Activated CD4-positive, alpha-beta memory T cell treated with anti-CD3 and anti-CD28 coated beads for 36 hours (primary cell): ENCODE results near the gene RAC3. TPM values are rescaled to one million over a fixed set of nuclear protein-coding genes. Genes with fewer than 3 reads are reported as not detected.

Source experiments
- CTCF ChIA-PET: fragments of 350-600 bp; sonication (Branson Sonifier 250); formaldehyde crosslinking; loops from one replicate; lab custom pipeline; 2021; ENCODE audit warnings: antibody characterized with exemption, inconsistent platforms; lab: Charles Lee
- POLR2A ChIA-PET: fragments of 350-600 bp; sonication (Branson Sonifier 250); formaldehyde crosslinking; loops from one replicate; lab custom pipeline; 2021; ENCODE audit warnings: antibody characterized with exemption; lab: Charles Lee
- DNase-seq: peaks from one replicate; pipeline ENCODE4 v3.0.0-alpha.2; 2020
- H3K27ac Mint-ChIP-seq: one replicate; pipeline ENCODE4 v1.8.0; 2021; ENCODE audit warnings: mixed read lengths
- H3K27me3 Mint-ChIP-seq: one replicate; pipeline ENCODE4 v1.8.0; 2021; ENCODE audit warnings: mixed read lengths
- H3K36me3 Mint-ChIP-seq: one replicate; pipeline ENCODE4 v1.8.0; 2021; ENCODE audit warnings: mixed read lengths
- H3K4me1 Mint-ChIP-seq: one replicate; pipeline ENCODE4 v1.8.0; 2021; ENCODE audit warnings: low read depth, mixed read lengths
- H3K4me3 Mint-ChIP-seq: one replicate; pipeline ENCODE4 v1.8.0; 2021; ENCODE audit warnings: mild to moderate bottlenecking, mixed read lengths
- H3K9me3 Mint-ChIP-seq: one replicate; pipeline ENCODE4 v1.8.0; 2021; ENCODE audit warnings: mixed read lengths
- intact Hi-C: fragments of 100-400 bp; cut with micrococcal nuclease; formaldehyde crosslinking; loops from one replicate; pipeline ENCODE4 v1.15.1; 2023
- total RNA-seq, 2 experiments: library from RNA; stranded (reverse); gene quantifications; one replicate each; pipeline ENCODE4 v1.2.3, GENCODE V29; 2021

Gene RAC3
- total RNA-seq, 2 experiments from 2014 or later = 6.3 to 8.1 TPM

DNA sequence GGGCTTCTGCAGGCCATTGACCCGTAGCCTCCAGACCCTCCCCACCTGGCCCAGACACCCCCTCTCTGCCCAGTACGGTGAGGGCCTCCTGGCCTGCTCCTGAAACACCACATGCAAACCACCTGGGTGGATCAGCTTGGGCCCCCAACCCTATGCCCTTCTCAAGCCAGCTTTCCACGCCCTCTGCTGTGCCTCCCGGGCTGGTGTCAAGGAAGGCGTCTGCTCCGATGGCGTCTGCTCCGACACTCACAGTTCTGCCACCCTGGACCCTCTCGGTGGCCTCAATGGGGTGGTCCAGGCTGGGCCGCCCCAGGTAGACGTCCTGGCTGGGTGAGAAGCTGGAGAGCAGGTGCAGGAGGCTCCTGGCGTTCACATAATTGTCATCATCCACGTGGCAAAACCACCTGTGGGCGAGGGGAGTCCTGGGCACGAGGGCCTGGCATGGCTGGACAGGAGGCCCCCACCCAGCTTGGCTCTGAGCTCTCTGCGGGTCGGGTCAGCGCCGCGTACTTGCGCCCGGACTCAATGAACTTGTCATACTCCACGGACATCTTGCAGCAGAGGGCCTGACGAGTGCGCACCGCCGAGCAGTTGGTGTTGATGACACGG is 18.8 kb downstream of the RAC3 start:
- Mint-ChIP-seq H3K4me3 (peak overlapping the region; percentile 83), H3K4me1 (peaks cover 21% of the 10 kb centered on the region), H3K27me3 (no peaks in the 10 kb centered on the region), H3K27ac (no peak overlapping the region), H3K36me3 (peaks cover 2% of the 10 kb centered on the region), H3K9me3 (no peaks in the 10 kb centered on the region)
- POLR2A ChIA-PET = interaction anchor here (0.8 to 1.7 kb wide), 3 partner anchors 12 to 48 kb away, joined by 4 to 5 read pairs (median 4); partner anchors contain the start of genes DCXR, DUS1L and FASN
- DNase-seq = no peak
- intact Hi-C loops = no loop called here
- CTCF ChIA-PET = interaction anchor here (1.2 to 1.7 kb wide), 4 partner anchors 13 to 91 kb away, joined by 3 to 10 read pairs (median 6); partner anchors contain the start of gene DCXR

DNA sequence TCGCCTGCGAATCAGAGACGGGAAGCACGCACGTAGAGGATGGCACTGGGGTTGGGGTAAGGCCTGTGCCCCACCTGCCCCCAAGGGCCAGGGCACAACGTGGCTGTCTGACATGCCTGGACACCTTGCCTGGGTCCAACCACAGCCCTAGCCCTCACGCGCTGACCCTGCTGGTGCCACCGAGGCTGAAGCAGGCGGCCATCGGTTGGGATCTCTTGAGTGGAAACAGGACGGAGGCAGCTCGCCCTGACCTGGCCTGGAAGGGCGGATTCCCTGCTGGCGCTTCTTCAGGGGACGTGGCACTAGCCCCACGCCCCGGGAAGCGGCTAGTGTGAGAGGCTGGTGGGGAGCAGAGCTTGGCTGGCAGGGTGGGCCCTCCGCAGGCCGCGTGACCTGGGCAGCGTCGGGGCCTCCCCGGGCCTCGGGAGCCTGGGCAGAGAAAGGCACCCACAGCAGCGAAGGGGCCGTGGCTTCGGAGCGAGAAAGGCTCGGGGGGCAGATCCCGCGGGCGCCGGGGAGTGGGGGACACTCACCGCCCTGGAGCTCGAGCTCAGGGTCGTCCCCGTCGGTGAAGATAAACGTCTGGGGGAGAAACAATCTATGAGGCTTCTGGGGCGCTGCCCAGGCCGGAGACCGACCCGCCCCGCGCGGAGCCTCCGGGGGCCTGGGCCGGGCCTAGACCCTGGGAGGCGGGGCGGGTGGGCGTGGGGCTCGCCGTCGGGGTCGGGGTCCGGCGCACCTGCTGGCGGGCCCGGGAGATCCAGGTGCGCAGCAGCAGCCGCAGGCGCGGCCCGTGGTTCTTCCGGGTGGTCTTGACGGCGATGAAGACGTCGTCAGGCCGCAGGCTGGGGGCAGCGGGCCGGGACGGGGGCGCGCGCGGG is 19.5 kb downstream of the RAC3 start:
- Mint-ChIP-seq H3K9me3 (no peaks in the 10 kb centered on the region), H3K4me1 (peaks cover 21% of the 10 kb centered on the region), H3K27me3 (no peaks in the 10 kb centered on the region), H3K4me3 (peak overlapping the region; percentile 83), H3K36me3 (peaks cover 2% of the 10 kb centered on the region), H3K27ac (no peak overlapping the region)
- intact Hi-C loops = no loop called here
- POLR2A ChIA-PET = interaction anchor here (0.8 to 3.0 kb wide), 4 partner anchors 13 to 47 kb away, joined by 4 to 9 read pairs (median 4); partner anchors contain the start of genes DCXR, DUS1L and FASN
- no peak for DNase-seq
- CTCF ChIA-PET = interaction anchor here (1.2 to 1.7 kb wide), 4 partner anchors 13 to 92 kb away, joined by 3 to 10 read pairs (median 6); partner anchors contain the start of gene DCXR

DNA sequence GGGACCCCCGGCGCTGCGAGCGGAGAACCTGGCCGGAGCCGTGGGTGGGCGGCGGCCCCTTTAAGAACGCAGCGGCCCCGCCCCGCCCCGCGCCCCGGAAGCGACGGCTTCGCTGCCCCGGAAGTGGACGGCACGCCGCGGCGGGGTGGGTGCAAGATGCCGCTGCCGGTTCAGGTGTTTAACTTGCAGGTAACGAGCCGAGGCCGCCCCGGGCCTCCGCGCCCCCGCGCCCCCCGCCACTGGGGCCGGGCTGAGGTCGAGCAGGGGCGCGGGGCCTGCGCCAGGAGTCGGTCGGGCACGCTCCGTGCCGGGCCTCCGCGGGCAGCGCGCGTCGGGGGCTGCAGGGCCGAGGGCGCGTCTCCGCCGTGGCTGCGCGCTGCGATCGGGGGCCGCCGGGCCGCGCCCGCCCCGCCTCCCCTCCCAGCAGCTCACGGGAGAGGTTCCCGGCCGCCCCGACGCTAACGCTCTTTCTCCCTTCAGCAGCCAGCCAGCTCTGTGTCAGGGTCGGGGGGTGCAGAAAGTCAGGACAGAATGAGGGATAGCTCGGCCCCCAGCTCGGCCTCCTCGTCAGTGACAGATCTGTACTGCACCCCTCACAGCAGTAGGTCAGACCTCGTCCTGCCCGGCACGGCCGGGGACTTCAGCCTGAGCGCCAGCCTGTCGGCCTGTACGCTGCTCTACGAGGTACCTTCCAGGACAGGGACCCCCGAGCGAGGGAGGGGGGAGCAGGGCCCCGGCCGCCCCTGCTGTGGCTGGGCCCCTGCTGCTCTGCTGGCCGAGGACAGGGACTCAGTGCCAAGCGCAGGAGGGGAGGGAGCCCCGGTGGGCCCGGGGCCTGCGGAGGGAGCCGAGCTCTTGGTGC is 20.5 kb downstream of the RAC3 start, which contains the start of the genes GPS1 and RFNG:
TSS of gene GPS1 (plus strand) at position 123 of the 862 bp plus-strand sequence. CDS start at position 157, 34 bp downstream.
TSS of gene RFNG (minus strand) at position 36 of the 862 bp plus-strand sequence. CDS start 45 bp downstream, outside the sequence.
- ChIA-PET POLR2A (interaction anchor here (1.0 to 3.0 kb wide), 3 partner anchors 12 to 46 kb away, joined by 3 to 9 read pairs (median 4); partner anchors contain the start of genes DCXR and FASN), CTCF (interaction anchor here (1.0 to 1.5 kb wide), 2 partner anchors 21 to 92 kb away, joined by 4 to 6 read pairs; partner anchors contain the start of gene RAC3)
- intact Hi-C loops = no loop called here
- Mint-ChIP-seq H3K9me3 (no peaks in the 10 kb centered on the region), H3K27me3 (no peaks in the 10 kb centered on the region), H3K36me3 (peaks cover 2% of the 10 kb centered on the region), H3K4me3 (peak within 1 kb of the TSS; percentile 83), H3K4me1 (peaks cover 21% of the 10 kb centered on the region), H3K27ac (no peak within 1 kb of the TSS)
- peak; percentile 86 for DNase-seq

DNA sequence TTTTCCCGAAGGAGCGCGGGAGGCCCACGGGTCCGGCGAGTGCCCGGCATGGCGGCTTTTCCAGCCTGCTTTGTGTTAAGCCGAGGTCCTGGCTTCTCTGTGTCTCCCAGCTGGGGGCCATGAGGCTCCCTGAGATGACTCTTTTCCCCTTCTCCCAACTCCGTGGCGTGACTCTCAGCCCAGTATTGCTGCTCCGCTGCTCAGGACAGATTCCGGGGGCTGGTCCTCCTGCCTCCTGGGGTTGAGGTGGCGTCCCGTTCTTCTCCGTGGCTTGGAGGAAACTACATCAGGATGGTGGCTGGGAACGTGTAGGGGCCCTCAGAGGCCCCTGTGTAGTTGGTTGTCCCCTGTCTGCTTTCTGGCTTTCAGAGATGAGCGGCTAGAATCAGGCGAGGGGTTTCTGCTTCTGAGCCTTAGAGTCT is 21.2 kb downstream of the RAC3 start:
- DNase-seq = no peak
- ChIA-PET CTCF (interaction anchor here (1.0 to 1.5 kb wide), 2 partner anchors 22 to 93 kb away, joined by 4 to 6 read pairs; partner anchors contain the start of gene RAC3), POLR2A (interaction anchor here (1.0 to 3.0 kb wide), 2 partner anchors 11 to 15 kb away, joined by 3 to 9 read pairs; partner anchors contain the start of gene DCXR)
- Mint-ChIP-seq H3K4me1 (peaks cover 21% of the 10 kb centered on the region), H3K36me3 (peaks cover 3% of the 10 kb centered on the region), H3K9me3 (no peaks in the 10 kb centered on the region), H3K27ac (no peak overlapping the region), H3K4me3 (peak overlapping the region; percentile 82), H3K27me3 (no peaks in the 10 kb centered on the region)
- intact Hi-C loops = no loop called here

DNA sequence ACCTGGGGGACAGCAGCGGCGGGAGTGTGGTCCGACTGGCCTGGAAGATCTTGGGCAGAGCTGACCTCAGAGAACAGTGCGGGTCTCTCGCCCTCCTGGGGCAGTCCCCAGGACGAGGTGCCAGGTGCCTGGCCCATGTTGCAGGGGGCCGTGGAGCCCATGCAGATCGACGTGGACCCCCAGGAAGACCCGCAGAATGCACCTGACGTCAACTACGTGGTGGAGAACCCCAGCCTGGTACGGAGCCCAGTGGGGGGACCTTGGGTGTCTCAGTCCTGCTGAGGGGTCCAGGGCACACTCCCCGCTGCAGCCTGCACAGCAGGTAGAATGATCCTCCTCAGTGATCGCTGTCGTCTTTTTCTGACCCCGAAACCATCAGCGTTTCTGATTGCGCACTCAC is 21.7 kb downstream of the RAC3 start:
- peaks cover 8% of the 10 kb centered on the region for H3K36me3 Mint-ChIP-seq
- H3K9me3 Mint-ChIP-seq = no peaks in the 10 kb centered on the region
- peaks cover 21% of the 10 kb centered on the region for H3K4me1 Mint-ChIP-seq
- peak overlapping the region; percentile 82 for H3K4me3 Mint-ChIP-seq
- intact Hi-C loops = no loop called here
- ChIA-PET CTCF (interaction anchor here (1.1 to 1.5 kb wide), 2 partner anchors 22 to 94 kb away, joined by 3 to 6 read pairs; partner anchors contain the start of gene RAC3), POLR2A (interaction anchor here (0.5 to 3.0 kb wide), 2 partner anchors 15 to 105 kb away, joined by 3 to 9 read pairs; partner anchors contain the start of gene DCXR)
- no peak for DNase-seq
- H3K27ac Mint-ChIP-seq = no peak overlapping the region
- H3K27me3 Mint-ChIP-seq = no peaks in the 10 kb centered on the region

DNA sequence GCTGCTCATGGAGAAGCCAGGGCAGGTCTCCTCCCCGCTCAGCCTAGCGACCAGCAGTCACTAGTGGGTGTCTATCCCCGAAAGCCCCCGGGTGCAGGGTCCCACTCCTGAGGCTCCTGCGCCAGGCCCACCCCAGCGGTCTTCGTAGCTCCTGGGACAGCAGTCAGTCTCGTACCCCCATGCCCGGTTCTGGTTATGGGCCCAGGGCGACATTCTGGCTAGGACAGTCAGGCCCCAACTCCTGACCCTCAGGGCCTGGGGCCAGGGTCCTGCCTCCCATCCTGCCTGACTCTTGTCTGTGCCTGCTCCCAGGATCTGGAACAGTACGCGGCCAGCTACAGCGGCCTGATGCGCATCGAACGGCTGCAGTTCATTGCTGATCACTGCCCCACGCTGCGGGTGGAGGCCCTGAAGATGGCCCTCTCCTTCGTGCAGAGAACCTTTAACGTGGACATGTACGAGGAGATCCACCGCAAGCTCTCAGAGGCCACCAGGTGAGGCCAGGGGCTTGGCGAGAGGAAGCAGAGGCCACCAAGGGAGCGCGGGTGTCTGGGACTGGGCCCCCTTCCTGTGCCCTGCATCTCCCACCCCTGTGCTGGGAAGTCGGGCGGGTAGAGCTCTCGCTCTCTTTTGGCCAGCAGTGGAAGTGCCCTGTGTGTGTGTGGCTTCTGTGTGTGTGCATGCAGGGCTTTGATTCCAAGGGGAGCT is 22.2 kb downstream of the RAC3 start:
- Mint-ChIP-seq H3K36me3 (peaks cover 8% of the 10 kb centered on the region), H3K9me3 (no peaks in the 10 kb centered on the region), H3K27me3 (no peaks in the 10 kb centered on the region), H3K4me3 (peak overlapping the region; percentile 82), H3K27ac (no peak overlapping the region), H3K4me1 (peaks cover 21% of the 10 kb centered on the region)
- intact Hi-C loops = no loop called here
- ChIA-PET POLR2A (interaction anchor here (0.5 to 3.0 kb wide), 2 partner anchors 16 to 105 kb away, joined by 3 to 9 read pairs; partner anchors contain the start of gene DCXR), CTCF (interaction anchor here (0.9 to 1.1 kb wide), 2 partner anchors 16 to 94 kb away, joined by 3 to 4 read pairs; partner anchors contain the start of gene DCXR)
- no peak for DNase-seq

DNA sequence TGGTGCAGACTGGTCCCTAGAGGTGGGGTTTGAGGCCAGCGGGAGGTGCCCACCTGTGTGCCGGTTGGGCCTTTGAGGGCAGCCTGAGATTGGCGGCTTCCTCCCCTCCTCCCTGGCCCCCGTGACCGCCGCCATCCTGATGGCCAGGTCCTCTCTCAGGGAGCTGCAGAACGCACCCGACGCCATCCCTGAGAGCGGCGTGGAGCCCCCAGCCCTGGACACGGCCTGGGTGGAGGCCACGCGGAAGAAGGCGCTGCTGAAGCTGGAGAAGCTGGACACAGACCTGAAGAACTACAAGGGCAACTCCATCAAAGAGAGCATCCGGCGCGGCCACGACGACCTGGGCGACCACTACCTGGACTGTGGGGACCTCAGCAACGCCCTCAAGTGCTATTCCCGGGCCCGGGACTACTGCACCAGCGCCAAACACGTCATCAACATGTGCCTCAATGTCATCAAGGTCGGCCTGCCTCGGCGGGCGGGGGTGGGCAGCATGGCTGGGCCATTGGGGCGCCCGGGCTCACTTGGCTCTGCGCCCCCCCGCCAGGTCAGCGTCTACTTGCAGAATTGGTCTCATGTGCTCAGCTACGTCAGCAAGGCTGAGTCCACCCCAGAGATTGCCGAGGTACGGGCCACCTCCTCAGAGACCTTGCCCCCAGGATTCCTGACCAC is 23.0 kb downstream of the RAC3 start:
- H3K4me3 Mint-ChIP-seq = no peak overlapping the region
- POLR2A ChIA-PET = no interaction called here
- H3K36me3 Mint-ChIP-seq = peaks cover 8% of the 10 kb centered on the region
- peaks cover 21% of the 10 kb centered on the region for H3K4me1 Mint-ChIP-seq
- intact Hi-C loops = no loop called here
- no peak for DNase-seq
- H3K9me3 Mint-ChIP-seq = no peaks in the 10 kb centered on the region
- H3K27me3 Mint-ChIP-seq = no peaks in the 10 kb centered on the region
- no peak overlapping the region for H3K27ac Mint-ChIP-seq
- CTCF ChIA-PET = interaction anchor here (0.6 to 1.3 kb wide), 3 partner anchors 17 to 95 kb away, joined by 3 to 4 read pairs (median 4); partner anchors contain the start of gene DCXR

DNA sequence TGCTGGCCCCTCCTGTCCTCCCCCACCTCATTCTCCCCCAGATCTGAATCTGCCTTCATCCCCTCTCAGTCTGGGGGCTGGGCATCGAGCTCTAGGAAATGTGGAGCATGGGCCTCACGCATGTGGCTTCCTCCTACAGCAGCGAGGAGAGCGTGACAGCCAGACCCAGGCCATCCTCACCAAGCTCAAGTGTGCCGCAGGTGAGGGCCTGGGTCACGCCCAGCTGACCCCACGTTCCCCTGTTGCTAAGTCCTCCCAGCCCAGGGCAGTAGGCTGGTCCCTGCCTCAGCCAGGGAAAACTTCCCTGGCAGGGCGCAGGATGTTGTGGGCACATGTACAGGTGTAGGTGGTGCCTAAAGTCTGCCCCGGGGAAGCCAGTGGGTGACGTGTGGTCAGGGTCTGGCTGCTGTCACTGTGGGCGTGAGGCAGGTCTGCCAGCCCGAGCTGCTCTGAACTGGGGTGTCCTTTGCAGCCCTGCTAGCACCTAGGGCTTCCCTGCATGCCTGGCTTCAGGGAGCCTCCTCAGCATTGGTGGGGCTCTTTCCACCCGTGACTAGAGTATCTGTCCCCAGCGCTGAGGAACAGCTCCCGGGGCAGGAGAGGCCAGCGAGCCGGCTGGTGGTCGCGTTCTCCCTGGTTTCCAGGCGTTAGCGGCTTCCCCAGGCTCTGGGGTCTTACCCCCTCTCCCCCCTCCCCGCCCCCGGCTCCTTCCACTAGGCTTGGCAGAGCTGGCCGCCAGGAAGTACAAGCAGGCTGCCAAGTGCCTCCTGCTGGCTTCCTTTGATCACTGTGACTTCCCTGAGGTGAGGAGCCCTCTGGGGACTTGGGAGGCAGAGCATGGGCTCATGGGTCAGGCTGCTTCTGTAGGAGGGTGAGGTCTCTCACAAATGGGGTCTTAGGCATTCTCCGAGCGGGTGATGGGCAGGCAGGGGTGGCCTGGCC is 23.8 kb downstream of the RAC3 start:
- intact Hi-C loops = no loop called here
- ChIA-PET CTCF (interaction anchor here (0.6 to 1.3 kb wide), 2 partner anchors 18 to 96 kb away, joined by 3 to 4 read pairs; partner anchors contain the start of gene DCXR), POLR2A (no interaction called here)
- no peak overlapping the region for H3K4me3 Mint-ChIP-seq
- no peak overlapping the region for H3K27ac Mint-ChIP-seq
- no peaks in the 10 kb centered on the region for H3K9me3 Mint-ChIP-seq
- H3K4me1 Mint-ChIP-seq = peaks cover 17% of the 10 kb centered on the region
- H3K27me3 Mint-ChIP-seq = no peaks in the 10 kb centered on the region
- H3K36me3 Mint-ChIP-seq = peaks cover 8% of the 10 kb centered on the region
- no peak for DNase-seq

DNA sequence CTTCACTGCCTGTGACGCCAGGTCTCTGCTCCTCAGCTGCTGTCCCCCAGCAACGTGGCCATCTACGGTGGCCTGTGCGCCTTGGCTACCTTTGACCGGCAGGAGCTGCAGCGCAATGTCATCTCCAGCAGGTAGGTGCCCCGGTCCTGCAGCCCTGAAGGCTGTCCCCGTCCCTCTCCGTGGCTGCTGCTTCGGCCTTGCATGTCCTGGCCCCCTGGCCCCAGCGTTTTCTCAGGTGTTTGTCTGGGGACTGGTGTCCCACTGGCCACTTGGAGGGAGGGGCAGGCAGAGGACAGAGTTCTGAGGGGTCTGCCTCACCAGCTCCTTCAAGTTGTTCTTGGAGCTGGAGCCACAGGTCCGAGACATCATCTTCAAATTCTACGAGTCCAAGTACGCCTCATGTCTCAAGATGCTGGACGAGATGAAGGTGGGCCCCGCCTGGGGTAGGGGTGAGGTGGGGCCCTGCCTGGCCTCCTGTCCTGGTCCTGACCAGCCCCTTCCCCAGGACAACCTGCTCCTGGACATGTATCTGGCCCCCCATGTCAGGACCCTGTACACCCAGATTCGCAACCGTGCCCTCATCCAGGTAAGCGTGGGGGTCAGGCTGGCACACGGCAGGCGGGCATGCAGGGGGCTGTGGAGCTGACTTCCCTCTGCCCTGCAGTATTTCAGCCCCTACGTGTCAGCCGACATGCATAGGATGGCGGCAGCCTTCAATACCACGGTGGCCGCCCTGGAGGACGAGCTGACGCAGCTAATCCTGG is 24.7 kb downstream of the RAC3 start:
- intact Hi-C loops = no loop called here
- CTCF ChIA-PET = no interaction called here
- POLR2A ChIA-PET = interaction anchor here (1.0 kb wide), 1 partner anchor 10 kb away, joined by 4 read pairs; no protein-coding TSS in a partner anchor
- H3K4me1 Mint-ChIP-seq = peaks cover 11% of the 10 kb centered on the region
- no peaks in the 10 kb centered on the region for H3K9me3 Mint-ChIP-seq
- H3K27me3 Mint-ChIP-seq = no peaks in the 10 kb centered on the region
- peaks cover 6% of the 10 kb centered on the region for H3K36me3 Mint-ChIP-seq
- H3K4me3 Mint-ChIP-seq = no peak overlapping the region
- DNase-seq = no peak
- H3K27ac Mint-ChIP-seq = no peak overlapping the region
